Iris pigment epithelial cell (primary cell): Measurements from ENCODE around the gene TMEM19.

Experiments used
- DNase-seq: peaks from one replicate; pipeline ENCODE4 v3.0.0-alpha.2; 2011; ENCODE audit warnings: low read depth

The TMEM19 gene

DNA sequence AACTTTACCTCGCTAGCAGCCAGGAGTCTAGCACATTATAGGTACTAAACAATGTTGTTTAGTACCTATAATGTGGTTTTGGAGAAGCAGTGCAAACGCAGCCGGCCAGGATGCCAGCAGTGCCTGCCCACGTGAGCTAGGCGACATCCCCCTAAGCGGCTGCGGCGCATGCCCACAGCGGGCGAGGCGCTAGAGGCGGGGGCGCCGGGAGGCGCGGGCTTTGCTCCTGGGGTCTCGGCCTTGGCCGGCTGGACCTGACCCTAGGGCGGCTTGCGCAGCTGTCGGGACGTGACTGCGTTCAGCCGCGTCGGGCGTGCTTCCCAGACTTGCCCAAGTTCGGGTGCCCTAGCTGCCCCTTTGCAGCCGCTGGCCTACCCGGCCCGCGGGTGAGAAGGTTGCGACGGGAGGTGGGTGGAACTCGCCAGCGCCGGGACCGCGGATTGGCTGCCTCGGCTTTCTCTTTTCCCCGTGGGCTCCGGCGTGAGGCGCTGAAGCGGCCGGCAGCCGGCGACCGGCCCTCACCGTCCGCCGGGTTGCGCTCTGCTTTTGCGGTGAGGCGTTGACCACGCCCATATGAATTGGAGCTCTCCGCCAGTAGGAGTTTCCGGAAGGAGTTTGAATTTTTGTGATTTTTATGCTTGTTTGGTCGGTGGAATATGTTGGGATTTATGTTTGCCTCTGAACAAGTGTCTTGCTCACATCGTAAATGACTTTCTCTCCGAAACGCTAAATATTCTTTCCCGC lies at the start of gene TMEM19:
TSS of gene TMEM19 (plus strand) at position 169 of the 744 bp plus-strand sequence. CDS start 599 bp downstream, outside the sequence.
- DNase-seq, result peak; percentile 93

GRCh38 chr12:71636704-71637115 lies 49.2 kb upstream of the TMEM19 start:
- DNase-seq, result peak; percentile 70

- no peak for DNase-seq
Observed at GRCh38 chr12:71638499-71638898, 47.4 kb upstream of the TMEM19 start.

DNA sequence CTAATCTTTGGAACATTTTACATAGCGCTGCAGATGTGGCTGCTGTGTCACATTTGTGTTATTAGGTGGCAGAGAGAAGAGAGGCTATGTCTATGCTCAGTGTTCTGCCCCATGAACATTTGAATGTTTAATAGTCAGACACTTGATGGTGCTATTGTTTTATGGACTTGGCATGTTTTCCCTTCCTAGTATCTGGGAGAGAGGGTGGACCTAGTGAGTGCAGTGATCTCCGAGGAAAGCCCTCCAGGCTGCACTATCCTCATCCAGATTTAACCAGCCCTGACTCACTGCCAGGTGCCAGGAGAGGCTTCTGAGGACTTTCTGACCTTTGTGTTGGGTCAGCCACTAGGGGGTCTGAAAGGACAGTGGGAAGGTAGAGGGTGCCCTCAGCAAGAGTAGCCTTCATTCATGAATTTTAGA lies 46.5 kb upstream of the TMEM19 start:
- DNase-seq, result no peak

- no peak for DNase-seq
Observed at GRCh38 chr12:71640316-71640715, 45.6 kb upstream of the TMEM19 start.

DNA sequence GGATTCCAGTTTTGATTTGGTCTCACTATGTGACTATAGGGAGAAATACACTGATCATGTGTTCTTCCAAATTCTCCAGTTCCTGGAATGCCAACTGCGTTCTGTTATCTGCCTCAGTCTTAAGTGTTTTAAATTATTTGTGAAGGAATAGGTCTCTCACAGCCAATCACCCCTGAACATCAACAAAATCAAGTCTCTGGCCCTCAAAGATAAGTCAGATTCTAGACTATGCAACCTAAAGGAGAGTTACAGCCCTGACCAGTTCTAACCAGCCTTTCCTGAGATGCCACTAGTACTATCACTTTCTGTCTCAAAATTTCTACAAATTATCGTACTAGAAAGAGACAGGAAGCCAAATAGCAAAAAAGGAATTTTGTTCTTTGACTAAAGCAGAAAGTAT lies 44.5 kb upstream of the TMEM19 start:
- DNase-seq, result peak; percentile 16

- DNase-seq, result no peak
Observed at GRCh38 chr12:71642264-71642663, 43.6 kb upstream of the TMEM19 start.

DNA sequence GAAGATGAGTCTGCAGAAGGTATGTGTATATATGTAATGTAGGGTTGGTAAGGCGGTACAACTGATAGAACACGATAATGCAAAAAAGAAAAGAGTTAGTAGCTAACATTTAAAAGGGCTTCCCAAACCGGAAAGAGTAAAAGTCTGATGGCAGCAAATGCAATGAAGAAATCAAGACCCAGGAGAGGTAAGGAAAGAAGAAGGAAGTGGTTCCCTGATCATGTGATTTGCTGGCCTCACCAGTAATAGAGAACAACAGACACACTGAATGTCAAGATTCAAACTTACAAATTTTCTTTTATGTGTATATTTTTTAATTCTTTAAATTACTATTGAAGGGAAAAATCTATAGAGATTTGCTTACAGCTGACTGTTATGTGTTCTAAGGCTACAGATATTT lies 40.6 kb upstream of the TMEM19 start:
- DNase-seq, result no peak

GRCh38 chr12:71646512-71646911 lies 39.4 kb upstream of the TMEM19 start:
- DNase-seq, result no peak

GRCh38 chr12:71648537-71648936 lies 37.3 kb upstream of the TMEM19 start:
- no peak for DNase-seq

- DNase-seq, result no peak
Observed at GRCh38 chr12:71649401-71649800, 36.5 kb upstream of the TMEM19 start.

- DNase-seq, result peak; percentile 12
Observed at GRCh38 chr12:71652656-71653055, 33.2 kb upstream of the TMEM19 start.

DNA sequence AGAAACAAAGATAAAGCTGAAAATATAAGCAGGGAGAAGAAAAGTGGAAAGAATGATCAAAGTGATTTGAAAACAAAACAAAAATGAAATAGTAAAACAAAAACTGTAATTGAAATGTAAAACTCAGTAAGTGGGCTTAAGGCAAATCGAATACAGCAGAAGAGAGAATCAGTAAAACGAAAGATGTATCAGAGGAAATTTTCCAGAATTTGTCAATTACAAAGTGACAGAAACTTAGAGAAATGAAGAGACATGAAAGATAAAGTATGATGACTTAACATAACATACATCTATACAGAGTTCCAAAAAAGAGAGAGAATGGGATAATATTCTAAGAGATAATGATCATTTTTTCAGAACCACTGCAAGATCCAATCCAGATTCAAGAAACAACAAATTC lies 32.7 kb upstream of the TMEM19 start:
- no peak for DNase-seq

GRCh38 chr12:71654200-71654599 lies 31.7 kb upstream of the TMEM19 start:
- no peak for DNase-seq

DNA sequence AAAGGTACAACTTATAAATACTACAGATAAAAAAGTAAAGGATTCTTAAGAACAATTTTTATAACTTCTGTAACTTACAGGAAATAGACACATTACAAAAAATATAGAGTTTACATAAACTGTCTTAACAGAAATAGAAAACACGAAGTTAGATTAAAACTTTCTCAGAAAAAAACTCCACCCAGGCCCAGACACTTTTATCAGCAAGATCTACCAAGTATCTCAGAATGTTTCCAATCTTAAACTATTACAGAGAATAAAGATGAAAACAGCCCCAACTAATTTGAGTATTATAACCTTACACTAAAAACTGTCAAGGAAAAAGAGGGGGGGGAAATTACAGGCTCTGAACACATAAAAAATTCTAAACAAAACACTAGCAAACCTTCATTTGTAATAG lies 30.4 kb upstream of the TMEM19 start:
- DNase-seq, result no peak

- DNase-seq, result no peak
Observed at GRCh38 chr12:71655907-71656306, 30.0 kb upstream of the TMEM19 start.

GRCh38 chr12:71656740-71657139 lies 29.1 kb upstream of the TMEM19 start:
- peak; percentile 16 for DNase-seq

- peak; percentile 83 for DNase-seq
Observed at GRCh38 chr12:71661977-71662530, 23.8 kb upstream of the TMEM19 start.

- DNase-seq, result peak; percentile 59
Observed at GRCh38 chr12:71662849-71663560, 22.9 kb upstream of the TMEM19 start.

DNA sequence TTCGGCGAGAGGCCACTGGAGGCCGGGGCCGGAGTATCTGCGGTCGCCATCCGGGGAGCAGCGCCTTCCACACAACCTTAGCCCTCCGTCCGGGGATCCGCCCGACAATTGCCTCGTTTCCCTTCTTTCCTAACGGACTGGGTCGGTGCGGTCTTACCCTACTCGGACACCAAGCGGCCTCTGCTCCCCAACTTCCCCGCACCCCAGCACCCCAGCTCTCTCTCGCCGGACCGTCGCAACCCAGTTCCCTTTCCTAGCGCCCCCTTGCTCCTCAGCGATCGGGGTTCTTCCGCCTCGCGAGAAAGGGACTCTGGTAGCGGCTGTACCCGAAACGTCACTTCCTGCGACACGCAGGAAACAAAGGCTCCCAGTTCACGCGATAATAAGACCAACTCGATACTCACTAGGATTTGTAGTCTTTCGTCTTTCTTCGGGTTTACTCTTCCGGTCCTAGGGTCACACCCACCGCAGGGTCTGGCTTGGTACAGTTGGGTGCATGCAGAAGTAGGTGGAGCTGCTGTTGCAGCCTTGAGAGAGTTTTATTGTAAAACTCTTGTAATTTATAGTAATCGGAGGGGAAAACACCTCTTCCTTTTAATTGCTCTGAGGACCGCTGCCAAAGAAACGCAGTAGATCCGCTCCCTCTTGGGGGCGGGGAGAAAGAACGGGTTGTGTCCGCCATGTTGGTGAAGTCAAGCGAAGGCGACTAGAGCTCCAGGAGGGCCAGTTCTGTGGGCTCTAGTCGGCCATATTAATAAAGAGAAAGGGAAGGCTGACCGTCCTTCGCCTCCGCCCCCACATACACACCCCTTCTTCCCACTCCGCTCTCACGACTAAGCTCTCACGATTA lies 22.1 kb upstream of the TMEM19 start, which contains the start of the genes THAP2 and ZFC3H1:
TSS of gene THAP2 (plus strand) at position 741 of the 850 bp plus-strand sequence. CDS start 209 bp downstream, outside the sequence.
TSS of gene ZFC3H1 (minus strand) at position 288 of the 850 bp plus-strand sequence. CDS start at position 50, 238 bp downstream.
- DNase-seq, result peak; percentile 100

DNA sequence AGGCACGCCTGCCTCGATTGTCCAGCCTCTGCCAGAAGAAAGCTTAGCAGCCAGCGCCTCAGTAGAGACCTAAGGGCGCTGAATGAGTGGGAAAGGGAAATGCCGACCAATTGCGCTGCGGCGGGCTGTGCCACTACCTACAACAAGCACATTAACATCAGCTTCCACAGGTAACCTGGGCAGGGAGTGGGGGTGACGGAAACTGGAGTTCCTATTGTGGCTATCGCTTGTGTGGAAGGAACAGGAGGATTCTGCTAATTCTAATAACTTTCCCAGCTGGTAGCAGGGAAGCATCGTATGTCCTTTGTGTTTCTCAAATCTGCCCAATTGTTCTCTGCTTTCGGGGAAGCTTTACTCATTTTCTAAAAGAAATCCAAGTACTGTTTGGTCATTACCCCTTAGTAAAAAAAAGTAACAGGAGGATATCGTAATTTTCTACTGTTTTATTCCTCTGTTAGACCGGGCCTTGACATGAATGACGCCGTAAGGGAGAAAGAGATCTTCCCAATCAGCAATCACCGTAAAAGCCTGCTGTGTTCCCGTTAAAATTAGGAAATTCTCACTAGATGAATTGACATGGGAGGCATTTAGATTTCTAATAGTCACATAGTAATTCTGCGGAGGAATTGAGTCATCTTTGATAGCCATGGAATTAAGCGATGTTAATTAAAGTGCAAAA lies 21.3 kb upstream of the TMEM19 start:
- peak; percentile 39 for DNase-seq
